Panc1 (cell line): ENCODE results near the gene RAP2A. TPM values are rescaled to one million over a fixed set of nuclear protein-coding genes. Genes with fewer than 3 reads are reported as not detected.

Experiments
- ATAC-seq: fragments of 200-7000 bp; cut with Tn5 transposase; 2 replicates; pipeline ENCODE4 v1.9.1; 2020; ENCODE audit warnings: mild to moderate bottlenecking, moderate library complexity
- BruUV-seq: library from RNA; stranded (reverse); fragments of 400-500 nt; replicated peaks from 2 replicates; lab custom pipeline; 2021; lab: Mats Ljungman, UMichigan
- CTCF ChIA-PET: fragments of 300-600 bp; sonication (Branson Sonifier 250); formaldehyde crosslinking; loops from one replicate; lab custom pipeline; 2022; ENCODE audit warnings: antibody characterized with exemption; lab: Charles Lee
- POLR2A ChIA-PET: fragments of 300-600 bp; sonication (Branson Sonifier 250); formaldehyde crosslinking; loops from one replicate; lab custom pipeline; 2022; ENCODE audit warnings: antibody characterized with exemption; lab: Charles Lee
- DNase-seq: peaks from one replicate; pipeline ENCODE4 v3.0.0-alpha.2; 2010; ENCODE audit warnings: low read depth, low spot score
- H3K27ac ChIP-seq: 2 replicates; pipeline ENCODE4 v1.5.1; 2011; ENCODE audit warnings: mild to moderate bottlenecking, low read length, inconsistent platforms
- H3K27me3 ChIP-seq: fragments of 200-500 bp; sonication (Bioruptor generic); 2 replicates; pipeline ENCODE4 v1.6.0; 2014; ENCODE audit warnings: low read length, inconsistent platforms; ENCODE audit not compliant: control insufficient read depth, insufficient read depth
- H3K36me3 ChIP-seq: fragments of 200-500 bp; sonication (Bioruptor generic); 2 replicates; pipeline ENCODE4 v1.5.1; 2014; ENCODE audit warnings: inconsistent platforms, mild to moderate bottlenecking, low read length, moderate library complexity; ENCODE audit not compliant: control insufficient read depth, insufficient read depth
- H3K4me1 ChIP-seq: 2 replicates; pipeline ENCODE4 v1.5.1; 2011; ENCODE audit warnings: inconsistent platforms, mild to moderate bottlenecking, low read length, moderate library complexity; ENCODE audit not compliant: control insufficient read depth, insufficient read depth
- H3K4me3 ChIP-seq, 2 experiments: 2 replicates each; pipeline ENCODE4 v1.5.1; 2011 to 2012; ENCODE audit warnings: low read depth in 2 of 2, low read length in 2 of 2, mild to moderate bottlenecking in 2 of 2, inconsistent platforms in 1 of 2, moderate library complexity in 1 of 2
- H3K9me3 ChIP-seq: fragments of 200-500 bp; sonication (Bioruptor generic); 2 replicates; pipeline ENCODE4 v1.5.1; 2014; ENCODE audit warnings: low read depth, mild to moderate bottlenecking, inconsistent platforms, low read length, moderate library complexity; ENCODE audit not compliant: control insufficient read depth, insufficient read depth
- CTCF ChIP-seq: fragments of 450-650 bp; IDR thresholded peaks from 2 replicates; pipeline ENCODE4 v1.5.1; 2017; ENCODE audit warnings: mild to moderate bottlenecking
- POLR2AphosphoS5 ChIP-seq: IDR thresholded peaks from 2 replicates; pipeline ENCODE4 v1.6.1; 2012; ENCODE audit warnings: mild to moderate bottlenecking, low read depth, low read length, moderate library complexity
- REST ChIP-seq, 2 experiments: IDR thresholded peaks; 2 replicates each; pipeline ENCODE4 v1.6.1; 2011 to 2012; ENCODE audit warnings: low read depth in 2 of 2, control low read depth in 1 of 2, low read length in 1 of 2, mild to moderate bottlenecking in 1 of 2, moderate library complexity in 1 of 2; ENCODE audit not compliant: insufficient read depth in 1 of 2
- SIN3A ChIP-seq: IDR thresholded peaks from 2 replicates; pipeline ENCODE4 v1.6.1; 2012; ENCODE audit warnings: low read depth, mild to moderate bottlenecking, low read length, moderate library complexity, borderline replicate concordance; ENCODE audit not compliant: insufficient read depth
- TCF7L2 ChIP-seq: IDR thresholded peaks from 2 replicates; pipeline ENCODE4 v1.6.1; 2011; ENCODE audit warnings: mild to moderate bottlenecking, low read depth, low read length, inconsistent platforms
- in situ Hi-C: cut with HindIII; loops from 2 replicates; pipeline ENCODE4 v1.10.0; 2016; ENCODE audit warnings: low sequenced_read_pairs, low pct_unique_long_range_greater_than_20kb
- intact Hi-C: fragments of 100-400 bp; cut with micrococcal nuclease; formaldehyde crosslinking; loops from one replicate; pipeline ENCODE4 v1.10.0; 2022; ENCODE audit not compliant: unreplicated experiment
- total RNA-seq: library from RNA; stranded (reverse); gene quantifications from one replicate; pipeline ENCODE4 v1.2.1, GENCODE V29; 2021; ENCODE audit not compliant: unreplicated experiment

Gene RAP2A
- total RNA-seq, 1 experiment from 2014 or later: 44.3 TPM

GRCh38 chr13:97483465-97483864 is 49.5 kb downstream of the RAP2A start:
- no peak overlapping the region for H3K27ac ChIP-seq

GRCh38 chr13:97484301-97484700 is 50.3 kb downstream of the RAP2A start:
- Histone ChIP-seq H3K27ac (no peak overlapping the region), H3K9me3 (no peaks in the 10 kb centered on the region), H3K4me3 (no peak overlapping the region), H3K4me1 (no peaks in the 10 kb centered on the region), H3K27me3 (no peaks in the 10 kb centered on the region), H3K36me3 (no peaks in the 10 kb centered on the region)
- no peak for ATAC-seq
- no TSS peak for BruUV-seq
- no peak for DNase-seq
- in situ Hi-C loops: no loop called here
- TF ChIP-seq CTCF (no peak), POLR2AphosphoS5 (no peak), SIN3A (no peak), TCF7L2 (no peak), REST (IDR thresholded peaks at IDR 0.05; ENCODE audit: insufficient read depth in 1 of 2, low read depth in 2 of 2, low read length in 1 of 2) (no peak)
- POLR2A ChIA-PET: no interaction called here
- intact Hi-C loops: no loop called here
- CTCF ChIA-PET: no interaction called here

More at GRCh38 chr13:97483465-97483864, 49.5 kb downstream of the RAP2A start:
- H3K9me3 ChIP-seq: no peaks in the 10 kb centered on the region
- ATAC-seq (no peak), DNase-seq (no peak)
- intact Hi-C loops (no loop called here), in situ Hi-C loops (no loop called here)
- ChIA-PET POLR2A (no interaction called here), CTCF (no interaction called here)
- H3K4me3 ChIP-seq: no peak overlapping the region
- no peaks in the 10 kb centered on the region for H3K36me3 ChIP-seq
- no TSS peak for BruUV-seq
- TF ChIP-seq CTCF (no peak), POLR2AphosphoS5 (no peak), REST (IDR thresholded peaks at IDR 0.05; ENCODE audit: insufficient read depth in 1 of 2, low read depth in 2 of 2, low read length in 1 of 2) (no peak), SIN3A (no peak), TCF7L2 (no peak)
- no peaks in the 10 kb centered on the region for H3K4me1 ChIP-seq
- H3K27me3 ChIP-seq: no peaks in the 10 kb centered on the region
